Right lobe of liver (tissue), 6 donors: ENCODE results near the gene TMEM131L. TPM values are rescaled to one million over a fixed set of nuclear protein-coding genes. Genes with fewer than 3 reads are reported as not detected.
A peak's percentile ranks its signal among the peaks of the same experiment; 100 is the strongest.

ENCODE experiments used
- ATAC-seq, 4 donors: fragments of 200-7000 bp; cut with Tn5 transposase; one replicate each; pipeline ENCODE4 v1.9.1; 2020; ENCODE audit warnings: mild to moderate bottlenecking in 4 of 4, moderate library complexity in 4 of 4
- DNase-seq, 3 donors: peaks; one replicate each; pipeline ENCODE4 v3.0.0-alpha.2; 2020
- H3K27ac ChIP-seq, 3 donors: fragments of 200-600 bp; one replicate each; pipeline ENCODE4 v1.8.0; 2022
- H3K27me3 ChIP-seq, 2 donors: fragments of 200-600 bp; one replicate each; pipeline ENCODE4 v1.8.0; 2022
- H3K36me3 ChIP-seq, 4 donors: fragments of 200-600 bp; sonication (generic) in 1 of 4; one replicate each; pipeline versions ENCODE4 v1.5.1 to v1.8.0; 2017 to 2022; ENCODE audit warnings: control low read depth in 1 of 4
- H3K4me1 ChIP-seq, 4 donors: fragments of 200-600 bp; sonication (generic) in 1 of 4; one replicate each; pipeline versions ENCODE4 v1.5.1 to v1.8.0; 2017 to 2022; ENCODE audit warnings: control low read depth in 1 of 4
- H3K4me3 ChIP-seq, 3 donors: fragments of 200-600 bp; one replicate each; pipeline ENCODE4 v1.8.0; 2022
- H3K9me3 ChIP-seq, 4 donors: fragments of 200-600 bp; sonication (generic) in 1 of 4; one replicate each; pipeline versions ENCODE4 v1.5.1 to v1.8.0; 2017 to 2022; ENCODE audit warnings: control low read depth in 1 of 4
- POLR2A ChIP-seq: fragments of 450-650 bp; IDR thresholded peaks from one replicate; pipeline ENCODE4 v1.6.1; 2017; ENCODE audit warnings: antibody characterized with exemption, mild to moderate bottlenecking
- WGBS: methylation state at CpG from one replicate; pipeline ENCODE4 v1.1.6; 2018; ENCODE audit warnings: low coverage, low lambda C conversion rate; ENCODE audit not compliant: insufficient coverage; ENCODE audit errors: missing lambda C conversion rate; 5-methylcytosine and 5-hydroxymethylcytosine counted together
- intact Hi-C, 2 donors: fragments of 100-400 bp; cut with DNase I; formaldehyde crosslinking; loops; one replicate each; pipeline versions ENCODE4 v1.11.2 to v1.14.1; 2022
- total RNA-seq, 6 experiments: library from RNA; depleted of rRNA in 2 of 6; stranded (reverse); fragments of >200 nt in 2 of 6; fragmentation: NEBNext Ultra II Directional in 3 of 6; extraction: Animal tissue kit (Norgen Biotek cat#: 25700) in 3 of 6; gene quantifications; one replicate each; pipeline versions ENCODE4 v1.1.0 to v1.2.4, GENCODE V29; 2016 to 2023
- TF ChIP-seq, protein P1 (sequence below), 4 donors: fragments of 200-600 bp in 3 of 4; fragments of 450-650 bp in 1 of 4; IDR thresholded peaks; one replicate each; pipeline versions ENCODE4 v1.5.1 to v1.8.0; 2016 to 2022; ENCODE audit warnings: antibody characterized with exemption in 4 of 4, mild to moderate bottlenecking in 2 of 4
- donor health status: DM: no; HTN: yes; CAD: no.
- donor health status: DM: no; HTN: no; CAD: no.
- donor health status: DM: no; HTN: no; CAD: no.
- donor health status: DM: no; HTN: yes; CAD: no.
- donor health status: DM: no; HTN: yes; CAD: no.

TMEM131L gene
- total RNA-seq, 6 experiments from 2014 or later = 13.2 to 19.6 (median 14.8) TPM

DNA sequence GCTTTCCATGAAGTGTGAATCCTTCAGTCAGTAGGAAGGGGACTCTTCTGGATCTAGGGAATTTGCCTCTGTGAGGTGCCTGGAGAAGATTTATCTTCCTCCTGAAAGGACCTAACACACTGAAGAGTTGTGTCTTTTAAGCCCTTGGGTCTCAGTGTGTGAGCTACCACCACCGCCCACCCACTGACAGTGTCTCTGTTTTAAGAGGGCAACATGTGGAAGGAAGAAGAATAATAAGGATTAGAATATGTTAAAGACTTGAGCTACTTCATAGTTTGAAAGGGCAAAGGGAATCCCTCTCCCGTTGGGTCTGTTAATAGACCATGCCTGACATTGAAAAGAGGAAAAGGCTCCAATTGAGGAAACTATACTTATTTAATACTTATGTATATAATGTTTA, 153.7 kb downstream of the TMEM131L start:
- no peaks in the 10 kb centered on the region for H3K27me3 ChIP-seq
- no peaks in the 10 kb centered on the region for H3K4me1 ChIP-seq
- DNase-seq (no peak), ATAC-seq (no peak)
- WGBS = 61% methylated on average over 2 of the region's 2 CpGs
- H3K27ac ChIP-seq = no peak overlapping the region
- no peak for TF ChIP-seq POLR2A
- TF ChIP-seq, protein P1, sequence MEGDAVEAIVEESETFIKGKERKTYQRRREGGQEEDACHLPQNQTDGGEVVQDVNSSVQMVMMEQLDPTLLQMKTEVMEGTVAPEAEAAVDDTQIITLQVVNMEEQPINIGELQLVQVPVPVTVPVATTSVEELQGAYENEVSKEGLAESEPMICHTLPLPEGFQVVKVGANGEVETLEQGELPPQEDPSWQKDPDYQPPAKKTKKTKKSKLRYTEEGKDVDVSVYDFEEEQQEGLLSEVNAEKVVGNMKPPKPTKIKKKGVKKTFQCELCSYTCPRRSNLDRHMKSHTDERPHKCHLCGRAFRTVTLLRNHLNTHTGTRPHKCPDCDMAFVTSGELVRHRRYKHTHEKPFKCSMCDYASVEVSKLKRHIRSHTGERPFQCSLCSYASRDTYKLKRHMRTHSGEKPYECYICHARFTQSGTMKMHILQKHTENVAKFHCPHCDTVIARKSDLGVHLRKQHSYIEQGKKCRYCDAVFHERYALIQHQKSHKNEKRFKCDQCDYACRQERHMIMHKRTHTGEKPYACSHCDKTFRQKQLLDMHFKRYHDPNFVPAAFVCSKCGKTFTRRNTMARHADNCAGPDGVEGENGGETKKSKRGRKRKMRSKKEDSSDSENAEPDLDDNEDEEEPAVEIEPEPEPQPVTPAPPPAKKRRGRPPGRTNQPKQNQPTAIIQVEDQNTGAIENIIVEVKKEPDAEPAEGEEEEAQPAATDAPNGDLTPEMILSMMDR (IDR thresholded peaks at IDR 0.05) = no peak
- intact Hi-C loops = no loop called here
- no peaks in the 10 kb centered on the region for H3K9me3 ChIP-seq
- no peak overlapping the region for H3K4me3 ChIP-seq
- H3K36me3 ChIP-seq = peaks cover 0 to 64% (median 30%) of the 10 kb centered on the region in 4 donors

DNA sequence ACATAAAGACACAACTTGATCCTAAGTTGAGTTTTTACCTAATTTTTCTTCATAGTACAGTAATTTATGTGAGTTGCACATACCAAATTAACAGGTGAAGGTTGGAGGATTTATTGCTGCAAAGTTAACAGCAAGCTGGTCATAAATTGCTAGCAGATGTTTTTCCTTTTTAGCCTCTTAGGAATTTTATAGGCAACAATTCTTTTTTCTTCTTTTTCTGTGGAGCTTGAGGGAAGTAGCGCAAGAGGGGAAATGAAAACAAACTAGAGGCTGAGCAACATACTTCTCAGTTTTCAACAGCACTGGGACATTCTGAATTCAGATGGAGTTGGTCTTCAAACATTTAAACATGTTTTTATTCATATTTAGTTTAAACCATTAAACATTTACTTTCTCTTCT, 154.2 kb downstream of the TMEM131L start:
- Histone ChIP-seq H3K36me3 (peaks cover 0 to 68% (median 31%) of the 10 kb centered on the region in 4 donors), H3K9me3 (no peaks in the 10 kb centered on the region), H3K4me1 (no peaks in the 10 kb centered on the region), H3K27me3 (no peaks in the 10 kb centered on the region), H3K27ac (no peak overlapping the region), H3K4me3 (no peak overlapping the region)
- DNase-seq (no peak), ATAC-seq (no peak)
- WGBS = no CpG with 5 or more reads among the region's 1 CpG
- TF ChIP-seq POLR2A = no peak
- TF ChIP-seq, protein P1 (IDR thresholded peaks at IDR 0.05) = no peak
- intact Hi-C loops = no loop called here

DNA sequence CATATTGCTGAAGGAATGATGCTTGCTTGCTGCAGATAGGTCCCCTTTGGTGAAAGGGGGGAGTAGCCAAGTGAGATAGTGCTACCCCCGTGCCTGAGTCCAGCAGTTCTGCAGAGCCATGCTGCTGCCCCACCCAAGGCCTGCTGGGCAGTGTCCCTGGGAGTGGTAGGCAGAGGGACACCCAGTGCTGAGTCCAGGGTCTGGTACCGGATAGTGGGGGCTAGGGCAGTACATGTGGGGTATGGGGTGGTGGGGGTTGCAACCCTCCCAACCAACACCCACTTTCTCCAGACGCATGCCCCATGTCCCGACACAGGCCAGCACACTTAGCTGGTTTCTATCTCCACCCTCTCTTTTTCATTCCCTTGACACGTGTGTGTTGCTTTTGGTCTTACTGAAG, 155.9 kb downstream of the TMEM131L start:
- Histone ChIP-seq H3K9me3 (no peaks in the 10 kb centered on the region), H3K4me3 (no peak overlapping the region), H3K27ac (no peak overlapping the region), H3K27me3 (no peaks in the 10 kb centered on the region), H3K36me3 (peaks cover 0 to 79% (median 32%) of the 10 kb centered on the region in 4 donors), H3K4me1 (no peaks in the 10 kb centered on the region)
- TF ChIP-seq POLR2A = no peak
- TF ChIP-seq, protein P1 (IDR thresholded peaks at IDR 0.05) = no peak
- intact Hi-C loops = no loop called here
- ATAC-seq = peak in 2 of 4 donors; percentile 13 to 38
- WGBS = 91% methylated on average over 1 of the region's 5 CpGs
- DNase-seq = no peak

DNA sequence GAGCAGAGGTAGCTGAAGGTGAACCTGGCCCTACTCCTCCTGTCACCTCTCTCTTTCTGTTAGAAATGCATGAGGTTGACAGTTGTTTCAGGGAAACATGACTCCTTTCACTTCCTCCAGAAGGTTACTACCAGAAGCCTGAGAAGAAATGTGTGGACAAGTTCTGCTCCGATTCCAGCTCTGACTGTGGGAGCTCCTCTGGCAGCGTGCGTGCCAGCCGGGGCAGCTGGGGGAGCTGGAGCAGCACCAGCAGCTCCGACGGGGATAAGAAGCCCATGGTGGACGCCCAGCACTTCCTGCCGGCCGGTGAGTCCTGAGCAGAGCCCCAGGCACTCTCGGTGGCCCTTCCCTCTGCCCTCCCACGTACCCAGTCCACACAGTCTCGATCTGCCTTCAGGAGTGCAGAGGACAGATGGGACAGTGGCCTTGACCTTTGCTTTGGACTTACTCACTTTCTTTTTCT, 156.6 kb downstream of the TMEM131L start:
- ATAC-seq = peak in 3 of 4 donors; percentile 18 to 50 (median 49)
- H3K27ac ChIP-seq = no peak overlapping the region
- H3K4me1 ChIP-seq = no peaks in the 10 kb centered on the region
- H3K36me3 ChIP-seq = peaks cover 0 to 81% (median 33%) of the 10 kb centered on the region in 4 donors
- no peaks in the 10 kb centered on the region for H3K9me3 ChIP-seq
- no peak for DNase-seq
- no peak overlapping the region for H3K4me3 ChIP-seq
- 76% methylated on average over 6 of the region's 12 CpGs for WGBS
- H3K27me3 ChIP-seq = no peaks in the 10 kb centered on the region
- no peak for TF ChIP-seq POLR2A
- TF ChIP-seq, protein P1 (IDR thresholded peaks at IDR 0.05) = no peak
- intact Hi-C loops = no loop called here

DNA sequence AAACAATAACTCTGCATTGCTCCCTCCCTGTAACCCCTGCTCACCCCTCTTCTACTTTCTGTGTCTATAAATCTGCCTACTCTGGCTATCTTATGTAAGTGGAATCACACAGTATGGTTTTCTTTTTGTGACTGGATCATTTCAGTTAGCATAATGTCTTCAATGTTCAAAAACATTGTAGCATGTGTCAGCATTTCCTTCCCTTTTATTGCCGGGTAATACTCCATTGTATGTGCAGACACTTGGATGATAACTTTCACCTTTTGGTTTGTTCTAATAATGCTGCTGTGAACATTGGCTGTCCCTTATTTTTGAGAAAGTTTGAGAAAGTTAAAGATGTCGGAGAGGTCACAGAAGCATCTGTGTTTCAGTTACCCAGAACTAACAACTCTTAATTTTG, 157.3 kb downstream of the TMEM131L start:
- Histone ChIP-seq H3K9me3 (no peaks in the 10 kb centered on the region), H3K27ac (no peak overlapping the region), H3K4me1 (no peaks in the 10 kb centered on the region), H3K36me3 (peaks cover 0 to 80% (median 35%) of the 10 kb centered on the region in 4 donors), H3K27me3 (no peaks in the 10 kb centered on the region), H3K4me3 (no peak overlapping the region)
- intact Hi-C loops = no loop called here
- DNase-seq = no peak
- WGBS = 56% methylated on average over 2 of the region's 2 CpGs
- TF ChIP-seq POLR2A = no peak
- TF ChIP-seq, protein P1 (IDR thresholded peaks at IDR 0.05) = no peak
- ATAC-seq = no peak
